SK-N-SH (cell line): ENCODE results near the gene HOXC5. TPM values are rescaled to one million over a fixed set of nuclear protein-coding genes. Genes with fewer than 3 reads are reported as not detected.

Experiments used
- CTCF ChIA-PET: fragments of 300-600, 350-600 bp; formaldehyde crosslinking; extraction: SDS; loops from one replicate; lab custom pipeline; 2021; lab: Yijun Ruan, JAX
- POLR2A ChIA-PET: fragments of 350-600 bp; sonication (Branson Sonifier 250); formaldehyde crosslinking; extraction: SDS; loops from one replicate; lab custom pipeline; 2020; ENCODE audit warnings: antibody characterized with exemption, inconsistent platforms; lab: Yijun Ruan, JAX
- DNase-seq: peaks from one replicate; pipeline ENCODE4 v3.0.0; 2012
- H2AFZ ChIP-seq: fragments of 200-600 bp; sonication (generic); 2 replicates; pipeline ENCODE4 v1.8.1; 2016; ENCODE audit warnings: antibody characterized with exemption, mild to moderate bottlenecking, low read depth
- H3F3A ChIP-seq: fragments of 200-600 bp; sonication (generic); replicated peaks from 2 replicates; pipeline ENCODE3; 2016; ENCODE audit warnings: antibody characterized with exemption, mild to moderate bottlenecking; ENCODE audit not compliant: insufficient read depth
- H3K27ac ChIP-seq, 2 experiments: fragments of 200-500 bp in 1 of 2; fragments of 200-600 bp in 1 of 2; sonication (Bioruptor generic) in 1 of 2; sonication (generic), shearing (Covaris generic) in 1 of 2; 2 replicates each; pipeline versions ENCODE4 v1.5.1 to v1.6.1; 2014 to 2016; ENCODE audit warnings: low read depth in 2 of 2, inconsistent platforms in 1 of 2, low read length in 1 of 2, mild to moderate bottlenecking in 1 of 2, mixed read lengths in 1 of 2
- H3K27me3 ChIP-seq: fragments of 200-600 bp; sonication (generic), shearing (Covaris generic); 2 replicates; pipeline ENCODE4 v1.6.1; 2016; ENCODE audit warnings: mixed run types; ENCODE audit not compliant: insufficient read depth
- H3K36me3 ChIP-seq, 2 experiments: fragments of 200-500 bp in 1 of 2; fragments of 200-600 bp in 1 of 2; sonication (Bioruptor generic) in 1 of 2; sonication (generic) in 1 of 2; replicated peaks in 1 of 2; 2 replicates each; pipeline versions ENCODE3 to v1.5.1; 2014 to 2016; ENCODE audit warnings: low read length in 1 of 2, mild to moderate bottlenecking in 1 of 2; ENCODE audit not compliant: insufficient read depth in 2 of 2, control insufficient read depth in 1 of 2
- H3K4me1 ChIP-seq, 2 experiments: fragments of 200-500 bp in 1 of 2; fragments of 200-600 bp in 1 of 2; sonication (Bioruptor generic) in 1 of 2; sonication (generic), shearing (Covaris generic) in 1 of 2; 2 replicates each; pipeline versions ENCODE4 v1.5.1 to v1.6.1; 2014 to 2016; ENCODE audit warnings: low read depth in 1 of 2, low read length in 1 of 2, mixed run types in 1 of 2; ENCODE audit not compliant: insufficient read depth in 2 of 2, control insufficient read depth in 1 of 2
- H3K4me2 ChIP-seq: fragments of 200-600 bp; sonication (generic), shearing (Covaris generic); 2 replicates; pipeline ENCODE4 v1.6.1; 2017; ENCODE audit warnings: mixed run types
- H3K4me3 ChIP-seq, 2 experiments: fragments of 200-500 bp in 1 of 2; fragments of 200-600 bp in 1 of 2; sonication (Bioruptor generic) in 1 of 2; sonication (generic), shearing (Covaris generic) in 1 of 2; 2 replicates each; pipeline versions ENCODE4 v1.5.1 to v1.8.1; 2014 to 2016; ENCODE audit warnings: low read depth in 2 of 2, inconsistent platforms in 1 of 2, low read length in 1 of 2, mild to moderate bottlenecking in 1 of 2, mixed read lengths in 1 of 2, moderate library complexity in 1 of 2
- H3K79me2 ChIP-seq: fragments of 200-600 bp; sonication (generic); 2 replicates; pipeline ENCODE4 v1.8.1; 2017; ENCODE audit warnings: mild to moderate bottlenecking; ENCODE audit not compliant: insufficient read depth
- H3K9ac ChIP-seq: fragments of 200-600 bp; sonication (generic); 2 replicates; pipeline ENCODE4 v1.6.1; 2017; ENCODE audit warnings: mixed run types
- H3K9me2 ChIP-seq: fragments of 200-600 bp; sonication (generic); 2 replicates; pipeline ENCODE4 v1.6.1; 2017; ENCODE audit warnings: mixed run types
- H3K9me3 ChIP-seq: fragments of 200-600 bp; sonication (generic); 2 replicates; pipeline ENCODE4 v1.6.1; 2017; ENCODE audit warnings: mixed run types, mild to moderate bottlenecking, moderate library complexity
- H4K20me1 ChIP-seq: fragments of 200-600 bp; sonication (generic); 2 replicates; pipeline ENCODE4 v1.6.1; 2017; ENCODE audit warnings: mild to moderate bottlenecking, mixed run types; ENCODE audit not compliant: insufficient read depth
- ELF1 ChIP-seq: IDR thresholded peaks from 2 replicates; pipeline ENCODE4 v1.4.0; 2012
- EZH2phosphoT487 ChIP-seq: fragments of 200-600 bp; sonication (generic); IDR thresholded peaks from 2 replicates; pipeline ENCODE4 v1.6.1; 2017; ENCODE audit warnings: low read depth, mixed run types, mild to moderate bottlenecking, antibody characterized with exemption, moderate library complexity, borderline replicate concordance
- FOSL2 ChIP-seq: IDR thresholded peaks from 2 replicates; pipeline ENCODE4 v1.4.0; 2012; ENCODE audit warnings: low read depth, mild to moderate bottlenecking, moderate library complexity, borderline replicate concordance
- GABPA ChIP-seq: IDR thresholded peaks from 2 replicates; pipeline ENCODE4 v1.4.0; 2012; ENCODE audit warnings: low read depth, mild to moderate bottlenecking
- GATA2 ChIP-seq: sonication (generic); formaldehyde crosslinking; IDR thresholded peaks from 2 replicates; pipeline ENCODE4 v1.5.0; 2020; ENCODE audit warnings: mild to moderate bottlenecking, missing genetic modification reagents
- MEF2A ChIP-seq: IDR thresholded peaks from 2 replicates; pipeline ENCODE4 v1.4.0; 2012; ENCODE audit warnings: low read depth, borderline replicate concordance
- POLR2AphosphoS5 ChIP-seq: IDR thresholded peaks from 2 replicates; pipeline ENCODE4 v1.6.1; 2012; ENCODE audit warnings: low read depth, low read length
- RCOR1 ChIP-seq: fragments of 150-350 bp; IDR thresholded peaks from 2 replicates; pipeline ENCODE4 v1.6.1; 2017; ENCODE audit warnings: antibody characterized with exemption, low read length
- REST ChIP-seq: IDR thresholded peaks from 2 replicates; pipeline ENCODE4 v1.6.1; 2012; ENCODE audit warnings: mild to moderate bottlenecking, low read depth, low read length, moderate library complexity
- RFX5 ChIP-seq: IDR thresholded peaks from 2 replicates; pipeline ENCODE4 v1.6.1; 2012; ENCODE audit warnings: mild to moderate bottlenecking, improper control_type of control experiment, low read length
- TCF12 ChIP-seq: IDR thresholded peaks from 2 replicates; pipeline ENCODE4 v1.4.0; 2012
- USF2 ChIP-seq: fragments of 150-350 bp; IDR thresholded peaks from 2 replicates; pipeline ENCODE4 v1.6.1; 2017; ENCODE audit warnings: antibody characterized with exemption, low read length, low read depth, borderline replicate concordance
- whole genome bisulfite sequencing: methylation state at CpG from one replicate; pipeline ENCODE4 v1.1.6; 2017; ENCODE audit warnings: low lambda C conversion rate; 5-methylcytosine and 5-hydroxymethylcytosine counted together
- polyA plus RNA-seq, 3 experiments: library from polyadenylated mRNA; depleted of rRNA; stranded (reverse); fragments of >200 nt; gene quantifications; 2 replicates each; pipeline ENCODE4 v1.2.3, GENCODE V29; 2012
- TF ChIP-seq, protein P1 (sequence below): IDR thresholded peaks from 2 replicates; pipeline ENCODE4 v1.4.0; 2012; ENCODE audit warnings: low read depth, borderline replicate concordance
- TF ChIP-seq, protein P2 (sequence below): IDR thresholded peaks from 2 replicates; pipeline ENCODE4; 2012
- TF ChIP-seq, protein P3 (sequence below): IDR thresholded peaks from 2 replicates; pipeline ENCODE4 v1.4.0; 2012; ENCODE audit warnings: low read depth, borderline replicate concordance
- TF ChIP-seq, protein P4 (sequence below): fragments of 200-600 bp; sonication (generic); IDR thresholded peaks from 2 replicates; pipeline ENCODE4 v1.6.1; 2017; ENCODE audit warnings: antibody characterized with exemption, mild to moderate bottlenecking, moderate library complexity
- TF ChIP-seq, protein P5 (sequence below): IDR thresholded peaks from 2 replicates; pipeline ENCODE4 v1.4.0; 2012; ENCODE audit warnings: low read depth

HOXC5 gene
- polyA plus RNA-seq, 1 of the 3 experiments (the other 2 are of a cell fraction) = 2.1 TPM

DNA sequence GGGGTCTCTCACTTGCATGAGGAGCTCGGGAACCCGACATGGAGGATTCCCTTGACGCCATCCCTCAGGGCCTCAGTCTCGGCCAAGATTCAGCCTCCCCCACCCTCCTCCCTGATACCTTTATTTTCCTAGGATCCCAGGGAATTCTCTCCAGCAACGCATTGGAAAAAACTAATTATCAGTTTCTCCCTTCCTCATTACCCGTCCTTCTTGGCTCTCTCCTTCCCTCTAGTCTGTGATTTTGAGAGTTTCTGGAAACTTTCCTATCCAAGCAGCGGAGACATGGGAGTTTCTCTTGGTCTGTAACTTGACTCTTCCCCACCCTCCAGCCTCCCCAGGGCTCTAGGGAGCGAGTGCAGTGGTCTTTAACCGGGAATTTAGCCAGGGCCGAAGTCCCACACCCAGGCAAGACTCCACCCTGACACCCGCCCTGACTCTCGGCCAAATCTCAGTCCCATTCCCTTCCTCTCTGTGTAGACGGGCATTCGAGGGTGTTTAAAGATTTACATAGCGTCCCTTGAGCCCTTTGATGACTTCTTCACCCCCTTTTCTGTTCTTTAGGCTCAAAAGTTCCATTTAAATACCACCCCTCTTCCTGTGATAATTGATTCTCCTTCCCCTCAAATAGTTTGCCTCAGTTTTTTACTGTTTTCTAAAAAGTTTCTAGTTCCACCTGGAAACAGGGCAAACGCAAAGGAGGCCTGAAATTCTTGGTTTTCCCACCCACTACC is 6.7 kb downstream of the HOXC5 start:
- Histone ChIP-seq H3K4me3 (no peak overlapping the region), H2AFZ (no peak overlapping the region), H4K20me1 (no peaks in the 10 kb centered on the region), H3K9me3 (no peaks in the 10 kb centered on the region), H3K79me2 (no peaks in the 10 kb centered on the region), H3K27me3 (no peaks in the 10 kb centered on the region), H3K4me2 (no peak overlapping the region), H3F3A (peaks cover 4% of the 10 kb centered on the region), H3K9me2 (no peaks in the 10 kb centered on the region), H3K4me1 (peaks cover 0 to 39% of the 10 kb centered on the region in 2 experiments; a peak in 1 of 4 replicates), H3K27ac (no peak overlapping the region), H3K9ac (no peak overlapping the region), H3K36me3 (no peaks in the 10 kb centered on the region)
- DNase-seq = no peak
- TF ChIP-seq, protein P1, sequence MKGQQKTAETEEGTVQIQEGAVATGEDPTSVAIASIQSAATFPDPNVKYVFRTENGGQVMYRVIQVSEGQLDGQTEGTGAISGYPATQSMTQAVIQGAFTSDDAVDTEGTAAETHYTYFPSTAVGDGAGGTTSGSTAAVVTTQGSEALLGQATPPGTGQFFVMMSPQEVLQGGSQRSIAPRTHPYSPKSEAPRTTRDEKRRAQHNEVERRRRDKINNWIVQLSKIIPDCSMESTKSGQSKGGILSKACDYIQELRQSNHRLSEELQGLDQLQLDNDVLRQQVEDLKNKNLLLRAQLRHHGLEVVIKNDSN = no peak
- TF ChIP-seq RCOR1 (no peak), ELF1 (no peak), MEF2A (no peak), TCF12 (no peak), RFX5 (no peak), EZH2phosphoT487 (no peak), GABPA (no peak), REST (no peak), FOSL2 (no peak), USF2 (no peak), GATA2 (no peak), POLR2AphosphoS5 (no peak)
- TF ChIP-seq, protein P2, sequence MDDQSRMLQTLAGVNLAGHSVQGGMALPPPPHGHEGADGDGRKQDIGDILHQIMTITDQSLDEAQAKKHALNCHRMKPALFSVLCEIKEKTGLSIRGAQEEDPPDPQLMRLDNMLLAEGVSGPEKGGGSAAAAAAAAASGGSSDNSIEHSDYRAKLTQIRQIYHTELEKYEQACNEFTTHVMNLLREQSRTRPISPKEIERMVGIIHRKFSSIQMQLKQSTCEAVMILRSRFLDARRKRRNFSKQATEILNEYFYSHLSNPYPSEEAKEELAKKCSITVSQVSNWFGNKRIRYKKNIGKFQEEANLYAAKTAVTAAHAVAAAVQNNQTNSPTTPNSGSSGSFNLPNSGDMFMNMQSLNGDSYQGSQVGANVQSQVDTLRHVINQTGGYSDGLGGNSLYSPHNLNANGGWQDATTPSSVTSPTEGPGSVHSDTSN = no peak
- TF ChIP-seq, protein P3, sequence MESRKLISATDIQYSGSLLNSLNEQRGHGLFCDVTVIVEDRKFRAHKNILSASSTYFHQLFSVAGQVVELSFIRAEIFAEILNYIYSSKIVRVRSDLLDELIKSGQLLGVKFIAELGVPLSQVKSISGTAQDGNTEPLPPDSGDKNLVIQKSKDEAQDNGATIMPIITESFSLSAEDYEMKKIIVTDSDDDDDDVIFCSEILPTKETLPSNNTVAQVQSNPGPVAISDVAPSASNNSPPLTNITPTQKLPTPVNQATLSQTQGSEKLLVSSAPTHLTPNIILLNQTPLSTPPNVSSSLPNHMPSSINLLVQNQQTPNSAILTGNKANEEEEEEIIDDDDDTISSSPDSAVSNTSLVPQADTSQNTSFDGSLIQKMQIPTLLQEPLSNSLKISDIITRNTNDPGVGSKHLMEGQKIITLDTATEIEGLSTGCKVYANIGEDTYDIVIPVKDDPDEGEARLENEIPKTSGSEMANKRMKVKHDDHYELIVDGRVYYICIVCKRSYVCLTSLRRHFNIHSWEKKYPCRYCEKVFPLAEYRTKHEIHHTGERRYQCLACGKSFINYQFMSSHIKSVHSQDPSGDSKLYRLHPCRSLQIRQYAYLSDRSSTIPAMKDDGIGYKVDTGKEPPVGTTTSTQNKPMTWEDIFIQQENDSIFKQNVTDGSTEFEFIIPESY = no peak
- TF ChIP-seq, protein P4, sequence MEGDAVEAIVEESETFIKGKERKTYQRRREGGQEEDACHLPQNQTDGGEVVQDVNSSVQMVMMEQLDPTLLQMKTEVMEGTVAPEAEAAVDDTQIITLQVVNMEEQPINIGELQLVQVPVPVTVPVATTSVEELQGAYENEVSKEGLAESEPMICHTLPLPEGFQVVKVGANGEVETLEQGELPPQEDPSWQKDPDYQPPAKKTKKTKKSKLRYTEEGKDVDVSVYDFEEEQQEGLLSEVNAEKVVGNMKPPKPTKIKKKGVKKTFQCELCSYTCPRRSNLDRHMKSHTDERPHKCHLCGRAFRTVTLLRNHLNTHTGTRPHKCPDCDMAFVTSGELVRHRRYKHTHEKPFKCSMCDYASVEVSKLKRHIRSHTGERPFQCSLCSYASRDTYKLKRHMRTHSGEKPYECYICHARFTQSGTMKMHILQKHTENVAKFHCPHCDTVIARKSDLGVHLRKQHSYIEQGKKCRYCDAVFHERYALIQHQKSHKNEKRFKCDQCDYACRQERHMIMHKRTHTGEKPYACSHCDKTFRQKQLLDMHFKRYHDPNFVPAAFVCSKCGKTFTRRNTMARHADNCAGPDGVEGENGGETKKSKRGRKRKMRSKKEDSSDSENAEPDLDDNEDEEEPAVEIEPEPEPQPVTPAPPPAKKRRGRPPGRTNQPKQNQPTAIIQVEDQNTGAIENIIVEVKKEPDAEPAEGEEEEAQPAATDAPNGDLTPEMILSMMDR = no peak
- TF ChIP-seq, protein P5, sequence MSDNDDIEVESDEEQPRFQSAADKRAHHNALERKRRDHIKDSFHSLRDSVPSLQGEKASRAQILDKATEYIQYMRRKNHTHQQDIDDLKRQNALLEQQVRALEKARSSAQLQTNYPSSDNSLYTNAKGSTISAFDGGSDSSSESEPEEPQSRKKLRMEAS = no peak
- WGBS = 84% methylated on average over 16 of the region's 16 CpGs
- ChIA-PET POLR2A (interaction anchor here (1.3 kb wide), 1 partner anchor 14 kb away, joined by 4 read pairs; the partner anchor contains the start of gene HOXC4), CTCF (interaction anchor here (1.2 to 23.2 kb wide), 5 partner anchors 156 to 175 kb away, joined by 3 to 548 read pairs (median 6); partner anchors contain the start of gene SMUG1)
